Esophagus squamous epithelium (tissue), 4 donors: ENCODE results near the gene XG.

ENCODE experiments used
- POLR2A ChIP-seq, 4 donors: fragments of 450-650 bp; IDR thresholded peaks; one replicate each; pipeline ENCODE4 v1.6.1; 2017; ENCODE audit warnings: antibody characterized with exemption in 4 of 4, mild to moderate bottlenecking in 4 of 4, moderate library complexity in 3 of 4
- TF ChIP-seq, protein P1 (sequence below), 6 experiments: fragments of 450-650 bp in 4 of 6; fragments of 200-600 bp in 2 of 6; sonication (generic) in 2 of 6; IDR thresholded peaks; one replicate each; pipeline ENCODE4 v1.5.1; 2016 to 2019; ENCODE audit warnings: antibody characterized with exemption in 6 of 6, mild to moderate bottlenecking in 4 of 6, moderate library complexity in 4 of 6

DNA sequence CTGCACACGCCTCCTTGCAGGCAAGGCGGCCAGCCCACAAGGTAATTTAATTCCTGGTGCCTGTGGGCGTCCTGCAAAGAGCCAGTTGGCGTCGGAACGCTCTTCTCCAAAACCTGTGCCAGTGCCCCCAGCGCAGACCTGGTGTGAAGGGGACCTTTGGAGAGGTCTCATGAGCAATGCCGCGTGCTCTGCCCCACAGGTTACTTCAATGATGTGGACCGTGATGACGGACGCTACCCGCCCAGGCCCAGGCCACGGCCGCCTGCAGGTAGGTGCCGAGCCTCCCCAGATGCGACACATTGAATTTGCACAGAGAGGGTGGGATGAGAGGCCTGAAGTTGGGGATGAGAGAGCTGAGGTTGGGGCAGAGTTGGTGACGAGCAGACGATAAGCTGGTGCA lies 42.5 kb downstream of the XG start:
- TF ChIP-seq, protein P1, sequence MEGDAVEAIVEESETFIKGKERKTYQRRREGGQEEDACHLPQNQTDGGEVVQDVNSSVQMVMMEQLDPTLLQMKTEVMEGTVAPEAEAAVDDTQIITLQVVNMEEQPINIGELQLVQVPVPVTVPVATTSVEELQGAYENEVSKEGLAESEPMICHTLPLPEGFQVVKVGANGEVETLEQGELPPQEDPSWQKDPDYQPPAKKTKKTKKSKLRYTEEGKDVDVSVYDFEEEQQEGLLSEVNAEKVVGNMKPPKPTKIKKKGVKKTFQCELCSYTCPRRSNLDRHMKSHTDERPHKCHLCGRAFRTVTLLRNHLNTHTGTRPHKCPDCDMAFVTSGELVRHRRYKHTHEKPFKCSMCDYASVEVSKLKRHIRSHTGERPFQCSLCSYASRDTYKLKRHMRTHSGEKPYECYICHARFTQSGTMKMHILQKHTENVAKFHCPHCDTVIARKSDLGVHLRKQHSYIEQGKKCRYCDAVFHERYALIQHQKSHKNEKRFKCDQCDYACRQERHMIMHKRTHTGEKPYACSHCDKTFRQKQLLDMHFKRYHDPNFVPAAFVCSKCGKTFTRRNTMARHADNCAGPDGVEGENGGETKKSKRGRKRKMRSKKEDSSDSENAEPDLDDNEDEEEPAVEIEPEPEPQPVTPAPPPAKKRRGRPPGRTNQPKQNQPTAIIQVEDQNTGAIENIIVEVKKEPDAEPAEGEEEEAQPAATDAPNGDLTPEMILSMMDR (IDR thresholded peaks at IDR 0.05) = no peak
- no peak for TF ChIP-seq POLR2A (IDR thresholded peaks at IDR 0.05)
